HUDEP-2 (cell line): ENCODE data around the gene CPN2.
A peak's percentile ranks its signal among the peaks of the same experiment; 100 is the strongest.

Experiments
- DNase-seq, 76 experiments: peaks; one replicate each; lab custom pipeline; 2025; ENCODE audit not compliant: unreplicated experiment in 76 of 76; lab: John Stamatoyannopoulos, UW

The CPN2 gene

DNA sequence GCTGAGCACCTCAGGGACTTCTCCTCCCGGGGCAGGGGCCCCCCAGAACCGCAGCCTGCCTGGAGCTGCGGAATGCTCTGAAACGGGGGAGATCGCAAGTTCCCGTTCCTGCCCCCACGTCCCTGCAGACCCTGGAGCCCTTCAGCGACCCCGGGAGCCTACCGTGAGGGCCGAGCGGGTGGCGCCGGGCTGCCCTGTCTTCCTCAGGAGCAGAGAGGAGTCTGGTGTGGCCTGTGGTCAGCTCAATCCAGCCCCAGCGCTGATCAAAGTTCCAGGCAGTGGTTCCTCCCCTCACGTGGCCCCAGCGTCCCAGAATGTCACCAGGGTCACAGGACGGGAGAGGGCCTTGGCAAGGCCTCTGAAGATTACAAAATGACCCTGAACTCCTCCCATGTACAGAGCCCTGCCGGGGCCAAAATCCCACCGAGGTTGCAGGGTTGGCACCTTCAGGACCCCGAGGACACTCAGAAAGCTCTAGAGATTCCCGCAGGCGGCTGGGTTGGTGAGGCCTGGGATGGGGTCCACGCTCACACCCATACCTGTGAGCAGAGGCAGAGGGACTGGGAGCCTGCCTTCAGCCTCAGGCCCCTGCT lies at the start of gene CPN2:
CPN2 (minus strand) TSS at position 249 of the 593 bp plus-strand sequence. CDS start 8,626 bp downstream, outside the sequence.
- no peak for DNase-seq

- no peak for DNase-seq
These were observed 48.8 kb upstream of the CPN2 start for GRCh38 chr3:194399874-194400411.

GRCh38 chr3:194399166-194399565 lies 48.0 kb upstream of the CPN2 start, which contains the start of gene GP5:
TSS of gene GP5 (minus strand) at chr3:194399266. CDS start at chr3:194398282, 984 bp downstream.
- no peak for DNase-seq

DNA sequence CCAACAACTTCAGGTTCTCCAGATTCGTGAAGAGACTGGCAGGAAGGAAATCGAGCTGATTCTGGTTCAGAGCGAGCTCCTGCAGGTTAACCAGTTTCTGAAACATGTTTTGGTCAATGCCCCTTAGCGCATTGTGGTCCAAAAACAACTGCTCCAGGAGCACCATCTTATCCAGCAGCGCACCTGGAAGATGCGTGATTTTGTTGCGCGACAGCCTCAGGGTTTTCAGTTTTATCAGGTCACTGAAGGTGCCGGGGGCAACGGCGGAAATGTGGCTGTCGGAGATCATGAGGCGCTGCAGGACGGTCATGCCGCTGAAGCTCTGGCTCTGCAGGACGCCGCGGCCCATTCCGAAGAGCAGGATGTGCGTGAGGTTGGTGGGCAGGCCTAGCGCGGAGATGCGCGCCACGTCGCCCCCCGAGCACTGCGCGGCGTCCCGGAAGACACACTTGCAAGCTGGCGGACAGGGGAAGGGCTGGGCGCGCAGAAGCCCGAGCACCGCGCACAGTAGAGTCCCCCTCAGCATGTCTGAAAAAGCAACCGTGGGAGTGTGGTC lies 46.7 kb upstream of the CPN2 start:
- no peak for DNase-seq

- no peak for DNase-seq
These were observed 46.0 kb upstream of the CPN2 start for GRCh38 chr3:194396859-194397756.

- DNase-seq, result no peak
These were observed 45.4 kb upstream of the CPN2 start for GRCh38 chr3:194396539-194396858.

DNA sequence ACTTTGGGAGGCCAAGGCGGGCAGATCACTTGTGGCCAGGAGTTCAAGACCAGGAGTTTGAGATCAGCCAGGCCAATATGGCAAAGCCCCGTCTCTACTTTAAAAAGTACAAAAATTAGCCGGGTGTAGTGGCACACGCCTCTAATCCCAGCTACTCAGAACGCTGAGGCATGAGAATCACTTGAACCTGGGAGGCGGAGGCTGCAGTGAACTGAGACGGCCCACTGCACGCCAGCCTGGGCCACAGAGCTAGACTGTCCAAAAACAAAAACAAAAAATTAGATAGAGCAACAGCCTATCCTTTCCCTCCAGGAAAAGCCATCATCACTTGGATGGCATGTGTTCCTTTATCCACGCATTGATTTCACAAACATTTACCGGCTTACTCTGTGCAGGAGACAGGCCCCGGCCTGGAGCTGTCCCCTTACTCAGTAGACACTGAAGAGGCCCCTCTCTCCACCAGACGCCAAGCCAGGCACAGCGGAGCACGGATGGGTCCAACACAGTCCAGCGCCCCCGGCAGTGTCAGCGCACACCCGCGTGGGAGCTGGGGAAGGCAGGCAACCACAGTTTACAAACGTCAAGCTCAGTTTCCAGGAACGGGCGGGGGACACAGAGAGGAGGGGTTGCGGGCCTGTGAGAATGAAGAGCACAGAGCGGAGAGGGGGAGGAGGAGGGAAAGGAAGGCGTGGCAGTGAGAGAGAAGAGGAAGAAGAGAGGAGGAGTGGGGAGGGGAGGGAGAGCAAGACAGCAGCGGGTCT lies 44.8 kb upstream of the CPN2 start:
- DNase-seq, result peak in 17 of 76 experiments; percentile 7 to 47 (median 17)

DNA sequence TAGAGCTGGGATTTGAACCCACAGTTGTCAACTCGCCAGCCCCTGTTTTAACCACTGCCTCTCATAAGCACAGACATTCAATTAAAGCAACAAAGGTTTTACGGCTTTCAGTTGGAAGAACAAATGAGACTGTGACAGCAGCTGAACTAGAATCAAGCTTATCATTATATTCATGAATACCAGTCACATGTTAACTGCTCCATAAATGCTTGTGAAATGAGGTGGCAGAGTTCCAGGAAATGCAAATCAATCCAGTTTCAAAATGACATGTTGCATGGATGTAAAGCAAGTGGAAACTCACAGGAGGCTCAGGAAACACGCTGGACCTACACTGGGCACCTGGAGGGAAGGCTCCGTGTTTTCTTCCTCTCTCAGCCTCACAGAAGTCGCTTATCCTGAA lies 44.1 kb upstream of the CPN2 start:
- no peak for DNase-seq

DNA sequence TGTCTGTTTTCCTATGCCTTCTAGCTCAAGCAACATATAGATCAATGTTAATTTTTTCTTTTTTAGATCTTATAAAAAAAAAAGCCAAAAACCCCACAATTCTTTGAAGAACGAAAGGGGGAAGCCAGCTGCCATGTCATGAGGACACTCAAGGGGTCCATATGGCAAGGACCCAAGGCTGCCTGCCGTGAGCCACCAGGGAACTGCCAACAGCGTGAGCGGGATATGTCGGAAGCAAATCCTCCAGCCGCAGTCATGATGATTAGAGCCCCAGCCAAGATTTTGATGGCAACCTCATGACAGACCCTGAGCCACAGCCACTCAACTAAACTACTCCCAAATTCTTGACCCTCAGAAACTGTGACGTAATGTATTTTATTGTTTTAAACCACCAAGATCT lies 41.4 kb upstream of the CPN2 start:
- no peak for DNase-seq

- DNase-seq, result no peak
These were observed 39.7 kb upstream of the CPN2 start for GRCh38 chr3:194390835-194391234.

DNA sequence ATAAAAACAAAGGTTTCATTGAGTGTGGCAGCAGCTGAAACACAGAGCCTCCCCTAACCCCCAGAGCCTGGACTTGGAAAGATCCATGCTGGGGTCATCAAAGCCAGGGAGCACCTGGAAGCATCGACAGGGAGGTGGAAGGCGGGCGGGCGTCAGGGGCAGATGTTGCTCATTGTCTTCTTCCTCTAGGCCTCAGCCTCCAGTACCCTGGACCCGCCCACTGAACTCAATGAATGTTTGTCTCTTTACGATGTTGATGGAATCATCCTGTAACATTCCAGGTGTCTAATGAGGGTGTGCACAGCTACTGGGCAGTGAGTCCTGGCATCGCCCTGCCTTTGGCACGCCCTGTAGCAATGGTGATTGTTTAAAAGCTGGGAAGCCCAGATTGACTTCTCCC lies 38.1 kb upstream of the CPN2 start:
- DNase-seq, result no peak

DNA sequence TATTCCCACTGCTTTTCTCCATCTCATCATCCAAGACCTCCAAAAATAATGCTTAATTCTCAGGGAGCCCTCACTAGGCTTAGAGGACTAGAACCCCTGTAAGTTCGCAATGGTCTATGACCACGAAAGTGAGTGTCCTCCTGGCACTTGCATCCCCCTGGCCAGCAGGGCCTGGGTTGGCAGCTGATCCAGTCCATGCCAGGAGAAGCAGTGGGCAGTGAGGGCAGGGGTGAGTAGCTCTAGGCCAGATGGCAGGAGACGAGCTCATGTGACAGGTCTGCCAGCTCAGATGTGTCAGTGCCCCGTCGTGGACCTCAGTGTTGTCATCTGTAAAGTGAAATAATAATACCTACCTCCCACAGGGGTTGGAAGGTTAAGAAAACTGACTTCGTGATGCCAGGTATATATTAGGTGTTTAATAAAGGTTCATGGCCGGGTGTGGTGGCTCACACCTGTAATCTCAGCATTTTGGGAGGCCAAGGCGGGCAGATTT lies 36.8 kb upstream of the CPN2 start:
- DNase-seq, result no peak

- no peak for DNase-seq
These were observed 36.1 kb upstream of the CPN2 start for GRCh38 chr3:194387276-194387675.

DNA sequence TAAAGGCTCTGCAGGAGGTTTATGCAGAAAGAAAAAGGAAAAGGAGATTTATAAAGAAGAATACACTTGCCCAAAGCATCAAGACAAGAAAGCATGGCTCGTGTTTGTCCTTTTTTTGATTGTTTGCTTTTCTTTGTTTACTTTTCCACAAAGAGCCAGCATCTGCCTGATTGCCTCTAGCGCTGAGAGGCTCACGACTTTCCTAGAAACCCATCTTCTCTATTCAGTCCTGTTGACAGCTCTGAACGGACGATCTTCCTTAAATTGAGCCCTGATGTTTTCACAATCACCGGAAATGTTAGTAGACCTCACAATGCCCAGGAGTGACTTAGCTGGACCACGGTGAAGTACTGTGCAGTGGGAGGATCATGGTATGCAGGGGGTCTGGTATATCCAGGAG lies 35.5 kb upstream of the CPN2 start:
- DNase-seq, result no peak

GRCh38 chr3:194386066-194386465 lies 34.9 kb upstream of the CPN2 start:
- DNase-seq, result no peak

DNA sequence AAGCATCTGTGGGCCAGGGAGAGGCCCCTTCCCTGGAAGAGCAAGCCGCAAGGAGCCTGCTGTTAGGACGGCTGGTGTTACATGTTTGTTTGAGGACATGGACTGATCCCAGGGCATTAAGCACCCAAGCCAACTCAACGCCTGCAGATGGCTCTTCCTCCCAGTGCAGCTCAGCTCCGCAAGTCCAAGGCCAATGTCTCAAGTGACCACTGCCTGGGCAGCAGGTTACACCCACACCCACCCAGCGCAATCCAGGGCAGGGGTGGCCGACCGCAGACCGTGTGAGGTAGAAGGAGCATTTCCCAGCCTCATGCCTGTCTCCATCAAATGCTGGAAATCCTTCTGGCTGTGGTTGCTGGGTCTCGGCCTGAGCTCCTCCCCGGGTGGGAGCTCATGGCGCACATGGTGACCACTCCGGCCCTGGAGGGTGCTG lies 33.5 kb upstream of the CPN2 start:
- no peak for DNase-seq

GRCh38 chr3:194384156-194384555 lies 33.0 kb upstream of the CPN2 start:
- DNase-seq, result no peak

DNA sequence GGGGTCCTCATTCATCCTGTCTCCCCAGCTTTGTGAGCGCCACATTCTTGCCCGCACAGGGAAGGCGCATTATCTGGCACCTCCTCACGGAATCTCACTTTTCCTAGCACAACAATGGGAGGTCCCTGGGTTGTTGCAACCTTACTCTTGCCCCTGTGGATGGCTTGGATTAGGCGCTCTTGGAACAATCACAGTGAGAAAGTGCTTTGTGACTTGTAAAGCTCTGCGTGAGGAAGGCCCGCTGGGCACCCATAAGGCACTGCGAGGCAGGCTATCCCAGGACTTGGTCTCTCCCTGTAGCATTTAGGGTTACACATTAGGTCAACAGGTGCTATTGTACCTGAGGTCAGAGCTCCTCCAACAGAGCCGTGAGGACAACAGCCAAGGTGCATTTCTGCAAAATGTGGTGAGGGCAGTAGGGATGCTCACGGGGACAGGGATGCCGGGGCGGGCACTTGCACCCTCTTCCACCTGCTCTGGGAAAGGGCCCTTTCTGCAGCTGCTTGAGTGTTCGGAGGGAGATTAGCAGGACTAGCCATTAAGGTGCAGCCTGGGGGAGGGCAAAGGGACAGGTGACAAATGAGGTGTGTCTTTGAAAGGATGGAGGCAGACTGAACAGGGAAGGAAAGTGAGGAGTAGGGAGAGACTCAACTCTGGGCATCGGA lies 32.3 kb upstream of the CPN2 start:
- DNase-seq, result no peak

DNA sequence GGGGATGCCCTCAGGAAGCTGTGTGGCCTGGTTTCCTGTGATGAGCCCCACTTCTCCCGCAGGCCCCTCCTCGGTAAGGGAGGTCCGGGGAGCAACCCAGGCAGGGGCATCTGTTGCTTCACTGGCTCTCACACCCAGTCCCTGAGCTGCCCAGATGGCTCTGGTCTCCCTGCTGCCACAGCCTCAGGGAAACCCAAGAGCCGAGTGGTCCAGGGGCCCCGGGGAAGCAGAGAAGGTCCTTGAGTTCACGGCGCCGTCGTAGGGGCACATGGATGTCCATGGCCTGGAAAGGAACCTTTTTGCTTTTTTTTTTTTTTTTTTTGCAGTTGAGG lies 31.7 kb upstream of the CPN2 start:
- DNase-seq, result no peak

- DNase-seq, result no peak
These were observed 31.2 kb upstream of the CPN2 start for GRCh38 chr3:194382196-194382891.
